GM19240 (cell line): ENCODE measurements around the gene MGAT3.
"Not testable (repeated sequence)": the region's sequence is repeated elsewhere in the genome, so short reads cannot be mapped to it uniquely, and the experiment has no call there.

ENCODE experiments used
- DNase-seq: peaks from one replicate; pipeline ENCODE4 v3.0.0; 2011; ENCODE audit warnings: low spot score; ENCODE audit not compliant: insufficient read length

Gene MGAT3

DNA sequence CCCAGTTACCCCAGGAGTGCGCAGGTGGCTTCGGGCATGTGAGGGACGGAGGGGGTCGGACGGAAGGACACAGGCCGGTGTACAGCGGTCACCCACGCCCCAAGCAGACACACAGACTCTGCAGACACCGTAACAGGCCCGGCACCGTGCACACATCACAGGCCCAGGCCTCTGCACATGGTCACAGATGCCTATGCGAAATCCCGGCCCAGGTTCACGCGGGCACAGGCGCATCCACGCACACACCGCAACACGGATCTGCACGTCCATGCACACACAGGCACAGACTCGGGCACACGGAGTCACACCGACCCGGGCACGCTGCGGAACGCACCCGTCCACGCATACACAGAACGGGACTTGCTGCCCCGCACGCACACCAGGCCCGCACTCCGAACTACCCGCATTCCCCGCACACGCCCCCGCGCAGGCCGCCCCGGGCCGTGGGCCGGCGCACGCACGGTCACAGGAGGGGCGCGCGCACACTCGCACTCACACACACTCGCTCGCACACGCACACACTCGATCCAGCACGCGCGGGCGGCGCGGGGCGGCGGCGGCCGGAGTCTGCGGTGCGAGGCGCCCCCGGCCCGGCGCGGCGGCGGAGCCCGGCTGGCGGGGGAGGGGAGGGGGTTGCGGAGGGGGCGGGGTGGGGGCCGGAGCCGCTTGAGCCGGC is at the start of gene MGAT3:
TSS of gene MGAT3 (plus strand) at position 491 of the 676 bp plus-strand sequence. CDS start 30,336 bp downstream, outside the sequence.
- DNase-seq = no peak

- no peak for DNase-seq
These were observed 48.6 kb upstream of the MGAT3 start for GRCh38 chr22:39408173-39408572.

GRCh38 chr22:39408807-39409206 is 48.0 kb upstream of the MGAT3 start:
- no peak for DNase-seq

DNA sequence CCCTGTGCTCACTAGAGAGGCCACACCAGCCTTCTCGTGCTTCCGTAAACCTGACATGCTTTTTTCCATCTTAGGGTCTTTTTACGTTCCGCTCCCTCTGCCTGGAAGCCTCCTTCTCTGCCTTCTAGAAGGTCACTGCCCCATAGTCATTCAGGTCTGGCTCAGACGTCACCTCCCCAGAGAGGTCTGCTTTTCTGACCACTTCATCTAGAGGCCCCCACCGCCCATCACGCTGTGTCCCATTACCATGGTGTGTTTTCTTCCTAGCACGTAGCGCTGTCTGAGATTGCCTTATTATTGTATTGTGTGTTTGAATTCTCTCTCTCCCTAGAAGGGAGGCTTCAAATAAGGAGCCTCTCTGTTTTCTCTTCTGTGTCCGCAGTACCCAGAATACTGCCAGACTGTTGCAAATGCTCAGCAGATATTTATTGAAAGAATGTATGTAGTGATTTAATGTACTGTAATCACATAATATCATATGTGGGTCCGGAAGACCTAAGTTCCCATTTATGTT is 47.2 kb upstream of the MGAT3 start:
- DNase-seq = no peak

GRCh38 chr22:39410264-39410663 is 46.5 kb upstream of the MGAT3 start:
- DNase-seq = no peak

- DNase-seq = not testable (repeated sequence)
These were observed 44.9 kb upstream of the MGAT3 start for GRCh38 chr22:39411828-39412365.

DNA sequence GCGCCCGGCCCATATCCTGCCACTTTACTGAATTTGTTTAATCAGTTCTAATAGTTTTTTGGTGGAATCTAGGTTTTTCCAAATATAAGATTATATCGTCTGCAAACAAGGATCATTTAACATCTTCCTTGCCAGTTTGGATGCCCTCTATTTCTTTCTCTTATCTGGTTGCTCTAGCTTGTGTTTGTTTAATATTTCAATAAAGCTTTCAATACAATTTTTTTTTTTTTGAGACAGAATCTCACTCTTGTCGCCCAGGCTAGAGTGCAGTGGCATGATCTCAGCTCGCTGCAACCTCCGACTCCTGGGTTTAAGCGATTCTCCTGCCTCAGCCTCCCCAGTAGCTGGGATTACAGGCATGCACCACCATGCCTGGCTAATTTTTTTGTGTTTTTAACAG is 43.6 kb upstream of the MGAT3 start:
- DNase-seq = not testable (repeated sequence)

DNA sequence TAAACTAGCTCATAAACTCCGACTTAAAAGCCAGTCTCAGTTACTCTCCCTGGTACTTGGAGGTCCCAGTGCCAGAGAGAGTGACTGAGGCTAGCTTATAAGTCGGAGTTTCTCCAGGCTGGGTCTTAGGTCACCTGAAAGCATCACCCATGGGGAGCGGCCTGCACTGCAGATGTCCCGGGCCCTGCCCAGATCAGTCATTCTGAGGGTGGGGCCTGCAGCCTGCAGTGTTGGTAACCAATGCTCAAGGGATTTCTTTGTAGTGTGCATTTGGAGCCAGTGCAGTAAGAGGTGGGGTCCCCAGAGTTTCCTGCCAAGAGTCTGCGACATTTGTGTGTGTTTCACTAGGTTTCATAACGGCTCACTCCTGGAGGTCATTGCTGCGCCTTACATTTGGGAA is 42.4 kb upstream of the MGAT3 start:
- no peak for DNase-seq

DNA sequence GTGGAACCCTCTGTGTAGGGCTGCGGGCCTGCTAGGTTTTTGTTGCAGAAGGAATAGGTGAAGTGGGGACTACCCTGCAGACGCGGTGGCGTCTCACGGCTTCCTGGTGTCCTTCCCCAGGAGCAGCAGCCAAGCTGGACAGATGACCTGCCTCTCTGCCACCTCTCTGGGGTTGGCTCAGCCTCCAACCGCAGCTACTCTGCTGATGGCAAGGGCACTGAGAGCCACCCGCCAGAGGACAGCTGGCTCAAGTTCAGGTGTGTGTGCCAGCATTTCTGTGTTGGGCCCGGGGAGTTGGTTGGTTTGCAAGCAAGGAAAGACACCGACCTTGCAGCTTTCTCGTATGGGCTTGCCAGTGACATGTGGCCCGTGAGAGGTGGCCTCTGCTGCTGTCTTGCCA is 41.9 kb upstream of the MGAT3 start:
- no peak for DNase-seq

DNA sequence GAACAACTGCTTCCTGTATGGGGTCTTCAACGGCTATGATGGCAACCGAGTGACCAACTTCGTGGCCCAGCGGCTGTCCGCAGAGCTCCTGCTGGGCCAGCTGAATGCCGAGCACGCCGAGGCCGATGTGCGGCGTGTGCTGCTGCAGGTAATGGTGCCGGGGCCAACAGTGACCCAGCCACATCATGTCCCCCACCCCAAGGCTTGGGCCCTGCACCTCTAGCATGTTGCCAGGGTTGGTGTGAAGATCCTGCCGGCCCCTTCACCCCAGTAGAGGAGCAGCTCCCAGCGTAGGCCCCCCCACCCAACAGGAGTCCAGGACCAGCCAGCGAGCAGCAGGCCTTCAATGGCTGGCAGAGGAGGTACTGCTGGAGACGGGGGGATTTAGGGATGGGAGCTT is 41.3 kb upstream of the MGAT3 start:
- no peak for DNase-seq

- no peak for DNase-seq
These were observed 40.5 kb upstream of the MGAT3 start for GRCh38 chr22:39416319-39416718.

GRCh38 chr22:39417641-39418040 is 39.2 kb upstream of the MGAT3 start:
- DNase-seq = no peak

GRCh38 chr22:39418696-39419095 is 38.1 kb upstream of the MGAT3 start:
- no peak for DNase-seq

DNA sequence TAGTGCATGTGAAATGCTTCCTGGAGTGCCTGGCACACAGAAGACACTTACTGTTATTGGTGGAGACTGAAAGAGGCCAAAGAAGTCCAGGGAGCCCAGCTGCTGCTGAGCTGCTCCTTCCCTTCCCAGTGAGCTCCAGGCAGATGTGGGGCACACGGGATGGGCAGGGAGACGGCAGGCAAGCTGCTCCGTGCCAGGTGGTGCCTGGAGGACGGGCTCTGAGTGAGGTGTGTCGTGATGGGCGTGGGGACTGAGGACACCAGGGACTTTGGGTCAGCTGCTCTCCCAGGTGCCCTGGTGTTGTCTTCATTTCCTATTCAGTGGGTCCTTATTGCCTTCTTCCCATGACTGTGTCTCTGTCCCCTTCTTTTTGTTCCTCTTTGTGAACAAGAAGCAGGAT is 37.7 kb upstream of the MGAT3 start:
- no peak for DNase-seq

DNA sequence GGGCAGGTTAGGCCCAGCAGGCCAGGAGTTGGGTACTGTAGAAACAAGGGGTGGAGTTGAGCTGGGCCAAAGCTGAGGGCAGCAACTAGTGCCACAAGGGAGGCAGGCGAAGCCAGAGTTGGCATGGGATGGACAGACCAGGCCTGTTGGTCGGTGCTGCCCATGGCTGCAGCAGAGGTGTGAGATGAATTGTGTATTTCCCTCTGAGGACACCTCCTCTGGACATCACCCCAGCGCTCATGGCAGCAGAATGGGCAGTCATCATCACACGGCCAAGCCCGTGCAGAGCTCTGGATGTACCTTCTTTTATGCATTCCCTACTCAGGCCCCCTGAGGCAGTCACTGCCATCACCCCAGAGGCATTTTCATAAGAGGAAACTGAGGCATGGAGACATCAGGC is 36.9 kb upstream of the MGAT3 start:
- DNase-seq = no peak

GRCh38 chr22:39421691-39422090 is 35.1 kb upstream of the MGAT3 start:
- DNase-seq = no peak

DNA sequence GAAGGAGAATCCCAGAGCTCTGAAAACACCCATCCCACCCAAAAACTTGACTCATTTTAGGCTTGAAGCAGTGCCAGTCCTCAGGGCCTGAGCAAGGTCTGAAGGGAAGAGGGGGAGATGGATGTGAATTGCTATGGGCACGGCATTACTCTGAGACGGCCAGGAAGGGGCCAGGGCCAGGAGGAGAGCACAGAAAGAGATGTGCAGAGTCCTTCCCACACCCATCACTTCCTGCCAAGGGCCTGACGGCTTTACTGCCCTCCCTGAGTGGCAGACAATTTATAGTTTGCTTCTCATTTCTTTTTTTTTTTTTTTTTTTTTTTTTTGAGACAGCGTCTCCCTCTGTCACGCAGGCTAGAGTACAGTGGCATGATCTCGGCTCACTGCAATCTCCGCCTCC is 34.7 kb upstream of the MGAT3 start:
- DNase-seq = no peak

GRCh38 chr22:39422721-39423120 is 34.1 kb upstream of the MGAT3 start:
- DNase-seq = no peak

- DNase-seq = no peak
These were observed 32.8 kb upstream of the MGAT3 start for GRCh38 chr22:39423976-39424375.

DNA sequence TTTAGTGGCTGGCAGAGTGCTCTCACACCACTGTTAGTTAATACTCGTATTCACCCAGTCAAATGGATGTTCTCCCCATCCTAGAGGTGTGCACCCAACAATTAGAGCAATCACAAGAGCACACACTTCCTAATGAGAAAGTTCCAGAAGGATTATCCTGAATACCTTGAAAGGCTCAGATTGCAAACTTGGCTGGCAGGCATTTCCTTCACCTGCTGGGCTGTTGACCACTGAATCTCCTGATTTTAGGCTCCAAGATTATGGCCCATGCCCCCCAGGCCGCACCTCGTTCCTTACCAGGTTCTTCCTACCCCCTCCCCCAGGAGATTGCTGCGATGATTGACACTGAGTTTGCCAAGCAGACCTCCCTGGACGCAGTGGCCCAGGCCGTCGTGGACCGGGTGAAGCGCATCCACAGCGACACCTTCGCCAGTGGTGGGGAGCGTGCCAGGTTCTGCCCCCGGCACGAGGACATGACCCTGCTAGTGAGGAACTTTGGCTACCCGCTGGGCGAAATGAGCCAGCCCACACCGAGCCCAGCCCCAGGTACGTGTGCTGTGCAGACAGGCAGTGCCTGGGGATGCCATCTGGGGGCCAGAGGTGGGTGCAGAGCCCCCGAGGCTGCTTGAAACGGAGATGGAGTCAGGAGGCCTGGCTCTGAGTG is 30.3 kb upstream of the MGAT3 start:
- no peak for DNase-seq

- no peak for DNase-seq
These were observed 28.8 kb upstream of the MGAT3 start for GRCh38 chr22:39427751-39428596.

GRCh38 chr22:39428597-39429071 is 28.2 kb upstream of the MGAT3 start:
- no peak for DNase-seq
